ENCODE data around the gene TNFRSF8. TPM values are rescaled to one million over a fixed set of nuclear protein-coding genes. Genes with fewer than 3 reads are reported as not detected.

TNFRSF8 gene
- total RNA-seq, 1 donor from 2014 or later = 33.2 TPM

DNA sequence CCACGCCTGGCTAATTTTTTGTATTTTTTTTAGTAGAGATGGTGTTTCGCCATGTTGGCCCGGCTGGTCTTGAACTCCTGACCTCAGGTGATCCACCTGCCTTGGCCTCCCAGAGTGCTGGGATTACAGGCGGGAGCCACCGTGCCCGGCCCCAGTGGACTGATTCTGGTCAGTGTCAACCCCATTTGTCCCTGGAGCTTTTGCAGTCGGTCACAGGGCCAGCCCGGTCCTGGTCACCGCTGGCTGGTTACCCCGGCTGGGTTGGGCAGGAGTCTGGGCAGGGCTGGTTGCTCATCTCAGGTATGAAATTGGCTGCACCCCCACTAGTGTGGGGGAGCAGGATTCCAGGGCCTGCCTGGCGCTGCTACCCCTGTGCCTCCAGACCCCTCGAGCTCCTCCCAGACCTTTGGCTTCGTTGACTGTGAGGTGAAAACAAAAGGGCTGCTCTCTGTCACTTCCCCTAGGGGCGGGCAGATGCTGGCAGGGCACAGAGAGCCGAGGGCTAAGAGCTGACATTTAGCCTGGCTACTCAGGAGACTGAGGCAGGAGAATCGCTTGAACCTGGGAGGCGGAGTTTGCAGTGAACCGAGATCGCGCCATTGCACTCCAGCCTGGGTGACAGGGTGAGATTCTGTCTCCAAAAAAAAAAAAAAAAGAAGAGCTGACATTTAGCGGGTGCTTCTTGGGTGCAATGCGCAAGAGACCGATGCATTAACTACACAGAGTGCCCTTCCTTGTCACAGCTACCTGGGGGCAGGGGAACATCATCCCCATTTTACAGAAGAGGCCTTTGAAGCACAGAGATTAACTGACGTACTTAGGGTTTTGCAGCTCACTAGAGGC, 114.3 kb downstream of the TNFRSF8 start:
- peak; percentile 75 for DNase-seq
- Mint-ChIP-seq H3K9me3 (no peaks in the 10 kb centered on the region), H3K36me3 (ENCODE audit: low read depth) (peaks cover 54% of the 10 kb centered on the region), H3K27ac (peak overlapping the region; percentile 88), H3K4me3 (peak overlapping the region; percentile 80), H3K4me1 (peaks cover 80% of the 10 kb centered on the region), H3K27me3 (no peaks in the 10 kb centered on the region)
- intact Hi-C loops (cut with micrococcal nuclease) = loop anchor here (5.0 to 10.0 kb wide), 3 partner anchors 257 to 337 kb away; no protein-coding TSS in a partner anchor

DNA sequence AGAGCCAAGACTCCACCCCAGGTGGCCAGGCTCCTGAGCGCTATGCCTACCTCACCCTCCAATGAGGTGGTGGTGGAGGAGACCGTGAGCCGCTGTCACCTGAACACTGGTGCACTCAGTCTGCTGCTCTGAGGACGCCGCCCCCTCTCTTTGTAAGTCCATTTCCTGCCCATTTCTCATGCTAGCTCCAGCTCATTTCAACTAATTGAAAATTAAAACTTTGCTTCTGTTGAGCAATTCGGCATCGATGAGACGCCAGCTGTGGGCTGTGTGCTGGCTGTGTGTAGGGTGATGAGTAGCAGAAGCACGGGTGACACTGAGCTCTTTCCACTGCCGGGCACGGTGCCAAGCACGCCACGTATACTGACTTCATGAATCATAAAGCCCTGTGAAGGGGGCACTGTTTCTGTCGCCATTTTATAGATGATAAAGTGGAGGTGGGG, 114.9 kb downstream of the TNFRSF8 start:
- no peaks in the 10 kb centered on the region for H3K9me3 Mint-ChIP-seq
- peaks cover 80% of the 10 kb centered on the region for H3K4me1 Mint-ChIP-seq
- H3K27ac Mint-ChIP-seq = peak overlapping the region; percentile 88
- H3K4me3 Mint-ChIP-seq = peak overlapping the region; percentile 80
- H3K27me3 Mint-ChIP-seq = no peaks in the 10 kb centered on the region
- peak; percentile 89 for DNase-seq
- intact Hi-C loops (cut with micrococcal nuclease) = loop anchor here (1.0 to 10.0 kb wide), 6 partner anchors 11 to 337 kb away; no protein-coding TSS in a partner anchor
- peaks cover 57% of the 10 kb centered on the region for H3K36me3 Mint-ChIP-seq (ENCODE audit: low read depth)

DNA sequence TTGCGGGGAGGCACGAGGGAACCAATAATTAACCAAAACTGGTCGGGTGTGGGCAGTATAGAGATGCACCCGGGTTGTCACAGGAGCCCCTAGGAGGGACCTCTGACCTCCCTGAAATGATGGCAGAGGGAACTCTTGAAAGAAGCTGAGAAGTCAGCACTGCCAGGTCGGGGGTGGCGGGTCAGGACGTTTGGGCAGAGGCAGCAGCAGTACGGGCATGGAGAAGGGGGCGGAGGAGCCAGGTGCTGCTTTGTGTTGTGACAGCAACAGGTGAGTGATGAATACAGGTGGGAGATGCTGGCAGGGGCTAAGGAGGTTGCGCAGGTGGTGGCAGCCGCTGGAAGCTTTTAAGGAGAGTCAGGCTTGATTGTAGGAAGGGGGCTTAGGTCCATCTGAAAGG, 115.4 kb downstream of the TNFRSF8 start:
- no peak for DNase-seq
- Mint-ChIP-seq H3K9me3 (no peaks in the 10 kb centered on the region), H3K27me3 (no peaks in the 10 kb centered on the region), H3K4me3 (peak overlapping the region; percentile 80), H3K4me1 (peaks cover 75% of the 10 kb centered on the region), H3K36me3 (ENCODE audit: low read depth) (peaks cover 55% of the 10 kb centered on the region), H3K27ac (peak overlapping the region; percentile 88)
- intact Hi-C loops (cut with micrococcal nuclease) = loop anchor here (1.0 to 10.0 kb wide), 6 partner anchors 11 to 336 kb away; no protein-coding TSS in a partner anchor

DNA sequence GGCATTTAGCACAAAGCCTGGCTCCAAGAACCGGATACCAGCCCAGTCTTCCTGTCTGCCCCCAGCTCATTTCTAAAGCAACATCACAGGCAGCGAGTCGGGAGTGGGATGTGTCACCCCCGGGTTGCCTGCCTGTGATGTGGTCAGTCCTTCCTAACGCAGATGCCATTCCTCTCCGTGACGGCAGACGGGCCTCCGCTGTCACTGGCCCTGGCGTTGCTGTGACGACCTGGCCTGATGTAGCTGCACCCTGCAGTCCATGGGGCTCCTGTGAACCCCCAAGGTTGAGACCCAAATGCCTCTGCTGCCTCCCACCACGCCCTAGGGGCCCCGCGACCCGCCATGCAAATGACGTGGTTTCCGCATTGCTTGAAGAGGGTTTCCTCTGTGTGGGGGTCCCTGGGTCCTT, 116.0 kb downstream of the TNFRSF8 start:
- H3K4me3 Mint-ChIP-seq = peak overlapping the region; percentile 80
- no peaks in the 10 kb centered on the region for H3K9me3 Mint-ChIP-seq
- peak; percentile 92 for DNase-seq
- H3K36me3 Mint-ChIP-seq (ENCODE audit: low read depth) = peaks cover 55% of the 10 kb centered on the region
- peak overlapping the region; percentile 88 for H3K27ac Mint-ChIP-seq
- peaks cover 74% of the 10 kb centered on the region for H3K4me1 Mint-ChIP-seq
- intact Hi-C loops (cut with micrococcal nuclease) = loop anchor here (1.0 to 10.0 kb wide), 5 partner anchors 25 to 336 kb away; no protein-coding TSS in a partner anchor
- H3K27me3 Mint-ChIP-seq = no peaks in the 10 kb centered on the region

DNA sequence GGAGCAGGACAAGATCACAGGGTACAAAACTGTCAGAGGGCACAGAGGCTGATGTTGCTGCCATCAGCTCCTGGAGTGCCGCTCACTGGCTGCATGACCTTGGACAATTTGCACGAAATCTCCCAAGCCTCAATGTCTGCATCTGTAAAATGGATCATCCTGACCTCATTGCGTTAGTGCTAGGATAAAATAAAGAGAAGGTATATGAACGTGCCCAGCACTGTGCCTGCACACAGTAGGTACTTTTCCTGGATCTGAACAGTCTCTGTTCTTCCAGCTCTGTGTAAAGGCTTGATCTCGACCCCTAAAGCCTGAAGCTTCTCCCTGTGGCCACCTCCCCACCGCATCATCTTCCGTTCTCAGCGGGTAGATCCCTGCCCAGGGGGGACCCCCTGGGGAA, 116.6 kb downstream of the TNFRSF8 start:
- intact Hi-C loops (cut with micrococcal nuclease) = loop anchor here (1.0 to 10.0 kb wide), 5 partner anchors 25 to 335 kb away; no protein-coding TSS in a partner anchor
- Mint-ChIP-seq H3K27ac (peak overlapping the region; percentile 88), H3K36me3 (ENCODE audit: low read depth) (peaks cover 54% of the 10 kb centered on the region), H3K9me3 (no peaks in the 10 kb centered on the region), H3K4me1 (peaks cover 70% of the 10 kb centered on the region), H3K27me3 (no peaks in the 10 kb centered on the region), H3K4me3 (peak overlapping the region; percentile 80)
- no peak for DNase-seq

DNA sequence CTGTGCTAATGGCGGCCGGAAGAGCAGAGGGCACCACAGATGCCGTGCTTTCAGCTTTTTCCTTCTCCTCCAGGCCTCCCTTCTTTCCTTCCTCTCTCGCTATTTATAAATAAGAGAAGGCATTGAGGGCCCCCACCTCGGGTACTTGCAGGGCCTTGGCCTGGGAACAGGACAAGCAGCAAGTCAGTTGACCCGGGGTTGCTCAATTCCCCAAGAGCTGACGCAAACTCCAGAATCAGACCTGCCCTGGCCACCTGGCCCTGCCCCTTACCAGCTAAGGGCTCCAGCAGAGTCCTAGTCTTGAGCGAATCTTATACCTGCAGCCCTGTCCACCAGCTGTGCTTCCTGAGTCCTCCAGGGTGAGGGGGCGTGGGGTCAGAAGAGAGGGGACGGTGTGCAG, 117.2 kb downstream of the TNFRSF8 start:
- peaks cover 67% of the 10 kb centered on the region for H3K4me1 Mint-ChIP-seq
- H3K36me3 Mint-ChIP-seq (ENCODE audit: low read depth) = peaks cover 51% of the 10 kb centered on the region
- H3K27ac Mint-ChIP-seq = peak overlapping the region; percentile 69
- intact Hi-C loops (cut with micrococcal nuclease) = no loop called here
- H3K27me3 Mint-ChIP-seq = no peaks in the 10 kb centered on the region
- H3K9me3 Mint-ChIP-seq = no peaks in the 10 kb centered on the region
- no peak overlapping the region for H3K4me3 Mint-ChIP-seq
- DNase-seq = no peak

DNA sequence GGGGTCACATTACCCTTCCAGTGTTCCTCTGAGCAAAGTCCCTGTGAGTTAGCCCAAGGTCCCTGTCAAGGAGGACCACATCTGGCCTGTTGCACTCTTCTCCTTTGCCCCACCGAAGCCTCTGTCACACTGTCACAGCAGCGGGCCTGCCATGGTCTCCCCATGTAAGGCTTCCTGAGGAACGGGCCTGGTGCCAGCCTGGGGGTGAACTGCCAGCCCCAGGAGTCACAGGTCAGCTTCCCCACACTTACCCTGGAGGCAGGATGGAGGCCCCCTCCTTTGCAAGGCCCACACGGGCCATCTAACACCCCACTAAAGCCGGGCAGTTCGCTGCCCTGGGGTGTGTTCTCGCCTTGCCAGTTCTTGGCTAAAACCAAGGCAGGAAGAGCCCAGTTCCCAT, 117.8 kb downstream of the TNFRSF8 start:
- peak overlapping the region; percentile 58 for H3K27ac Mint-ChIP-seq
- H3K4me1 Mint-ChIP-seq = peaks cover 62% of the 10 kb centered on the region
- H3K4me3 Mint-ChIP-seq = no peak overlapping the region
- no peaks in the 10 kb centered on the region for H3K9me3 Mint-ChIP-seq
- intact Hi-C loops (cut with micrococcal nuclease) = no loop called here
- peaks cover 47% of the 10 kb centered on the region for H3K36me3 Mint-ChIP-seq (ENCODE audit: low read depth)
- DNase-seq = no peak
- no peaks in the 10 kb centered on the region for H3K27me3 Mint-ChIP-seq

DNA sequence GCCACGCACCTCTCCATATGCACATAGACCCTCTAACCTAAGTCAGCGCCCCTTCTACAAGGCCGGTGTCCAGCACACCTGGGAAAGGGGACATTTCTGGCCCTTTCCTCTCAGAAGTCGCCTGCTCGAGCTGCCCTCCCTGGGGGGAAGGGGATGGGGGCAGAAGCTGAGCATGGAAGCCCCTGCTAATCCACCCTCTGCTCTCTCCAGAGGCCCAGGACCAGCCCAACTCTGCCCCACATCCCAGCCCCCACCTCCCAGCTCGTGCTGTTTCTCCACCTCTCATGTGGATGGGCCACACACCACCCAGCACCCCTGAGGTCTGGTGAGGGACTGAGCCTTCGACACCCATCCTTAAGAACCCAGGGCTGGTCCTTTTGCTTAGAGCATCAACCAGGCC, 118.5 kb downstream of the TNFRSF8 start:
- H3K4me1 Mint-ChIP-seq = peaks cover 57% of the 10 kb centered on the region
- H3K4me3 Mint-ChIP-seq = no peak overlapping the region
- no peak for DNase-seq
- intact Hi-C loops (cut with micrococcal nuclease) = no loop called here
- no peaks in the 10 kb centered on the region for H3K27me3 Mint-ChIP-seq
- H3K9me3 Mint-ChIP-seq = no peaks in the 10 kb centered on the region
- peak overlapping the region; percentile 29 for H3K27ac Mint-ChIP-seq
- peaks cover 42% of the 10 kb centered on the region for H3K36me3 Mint-ChIP-seq (ENCODE audit: low read depth)

DNA sequence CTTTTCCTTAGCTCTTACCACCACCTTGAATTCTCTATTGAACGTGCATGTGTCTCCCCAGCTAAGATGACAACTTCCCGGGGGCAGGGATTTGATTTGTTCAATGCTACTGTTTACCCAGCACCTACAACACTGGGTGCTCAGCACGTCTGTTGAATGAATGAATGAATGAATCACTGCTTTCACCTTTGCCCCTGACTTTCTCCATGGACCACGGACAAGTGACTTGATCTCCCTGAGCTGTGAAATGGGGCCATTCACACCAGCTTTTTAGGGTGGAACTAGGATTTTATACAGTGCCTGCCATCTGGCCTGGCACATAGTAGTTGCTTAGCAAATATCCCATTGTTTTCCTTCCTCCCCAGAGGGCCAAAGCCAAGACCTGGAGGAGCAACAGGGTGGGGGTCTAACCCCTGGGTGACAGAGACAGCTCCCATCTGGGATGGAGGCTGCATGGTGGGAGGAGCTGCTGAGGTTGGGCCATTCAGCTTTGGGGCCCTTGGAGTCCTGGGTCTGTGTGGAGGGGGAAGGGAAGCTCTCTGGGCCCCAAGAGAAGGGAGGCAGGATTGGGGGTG, 119.4 kb downstream of the TNFRSF8 start:
- no peak overlapping the region for H3K4me3 Mint-ChIP-seq
- DNase-seq = no peak
- intact Hi-C loops (cut with micrococcal nuclease) = no loop called here
- peaks cover 54% of the 10 kb centered on the region for H3K4me1 Mint-ChIP-seq
- no peaks in the 10 kb centered on the region for H3K9me3 Mint-ChIP-seq
- no peaks in the 10 kb centered on the region for H3K27me3 Mint-ChIP-seq
- peaks cover 44% of the 10 kb centered on the region for H3K36me3 Mint-ChIP-seq (ENCODE audit: low read depth)
- peak overlapping the region; percentile 57 for H3K27ac Mint-ChIP-seq

DNA sequence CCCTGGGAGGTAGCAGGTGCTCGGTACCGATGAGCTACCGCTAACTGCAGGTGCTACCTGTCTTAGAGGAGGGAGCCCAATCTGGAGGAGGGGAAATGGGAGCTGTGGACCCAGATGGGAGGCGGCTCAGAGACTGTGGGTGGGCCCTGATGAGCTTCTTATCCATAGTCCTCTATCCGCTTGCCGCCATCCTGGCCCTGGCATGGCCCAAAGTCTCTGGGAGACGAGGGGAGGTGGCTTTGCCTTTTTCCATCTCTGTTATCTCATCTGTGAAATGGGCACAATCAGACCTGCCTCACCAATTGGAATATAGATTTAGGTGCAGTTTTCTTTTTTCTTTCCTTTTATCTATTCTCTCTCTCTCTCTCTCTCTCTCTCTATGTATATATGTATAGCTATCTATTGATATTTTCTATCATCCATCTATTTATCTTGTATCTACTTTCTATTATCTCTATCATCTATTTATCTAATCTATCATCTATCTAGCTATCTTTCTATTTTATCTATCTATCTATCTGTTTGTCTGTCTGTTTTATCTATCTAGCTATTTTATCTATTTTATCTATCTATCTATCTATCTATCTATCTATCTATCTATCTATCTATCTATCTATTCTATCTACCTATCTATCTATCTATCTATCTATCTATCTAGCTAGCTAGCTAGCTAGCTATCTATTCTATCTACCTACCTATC, 120.1 kb downstream of the TNFRSF8 start:
- Mint-ChIP-seq H3K9me3 (no peaks in the 10 kb centered on the region), H3K4me1 (peaks cover 51% of the 10 kb centered on the region), H3K36me3 (ENCODE audit: low read depth) (peaks cover 44% of the 10 kb centered on the region), H3K27me3 (no peaks in the 10 kb centered on the region), H3K27ac (peak overlapping the region; percentile 31), H3K4me3 (no peak overlapping the region)
- intact Hi-C loops (cut with micrococcal nuclease) = no loop called here
- DNase-seq = no peak

DNA sequence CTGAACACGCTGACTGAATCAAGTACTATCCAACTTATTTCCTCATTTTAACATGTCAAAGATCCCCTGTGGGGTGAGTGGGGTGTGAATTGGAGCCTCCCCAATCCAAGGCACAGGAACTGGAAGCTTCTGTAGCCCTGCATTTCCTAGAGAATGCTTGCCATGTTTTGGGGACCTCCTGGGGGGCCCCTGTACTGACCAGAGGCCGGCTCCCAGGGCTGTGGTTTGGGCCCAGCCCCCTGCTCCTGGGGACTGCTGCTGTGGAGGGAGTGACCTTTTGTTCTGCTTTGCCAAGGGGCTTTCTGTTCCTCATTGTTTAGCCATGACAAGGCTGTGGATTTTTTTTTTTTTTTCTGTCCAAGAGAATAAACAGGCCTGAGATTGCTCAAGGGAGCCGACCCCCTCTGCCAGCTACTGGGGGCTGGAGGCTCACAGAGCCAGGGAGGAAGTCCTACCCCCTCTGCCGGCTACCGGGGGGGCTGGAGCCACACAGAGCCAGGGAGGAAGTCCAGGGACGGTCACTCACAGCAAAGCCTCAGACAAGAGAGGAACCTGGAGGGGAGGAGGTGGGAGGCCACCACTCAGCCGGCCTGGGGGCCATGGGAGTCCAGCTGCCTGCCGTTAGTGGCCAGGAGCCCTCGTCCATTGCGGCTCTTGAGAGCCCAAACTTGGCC, 121.0 kb downstream of the TNFRSF8 start:
- H3K36me3 Mint-ChIP-seq (ENCODE audit: low read depth) = peaks cover 41% of the 10 kb centered on the region

DNA sequence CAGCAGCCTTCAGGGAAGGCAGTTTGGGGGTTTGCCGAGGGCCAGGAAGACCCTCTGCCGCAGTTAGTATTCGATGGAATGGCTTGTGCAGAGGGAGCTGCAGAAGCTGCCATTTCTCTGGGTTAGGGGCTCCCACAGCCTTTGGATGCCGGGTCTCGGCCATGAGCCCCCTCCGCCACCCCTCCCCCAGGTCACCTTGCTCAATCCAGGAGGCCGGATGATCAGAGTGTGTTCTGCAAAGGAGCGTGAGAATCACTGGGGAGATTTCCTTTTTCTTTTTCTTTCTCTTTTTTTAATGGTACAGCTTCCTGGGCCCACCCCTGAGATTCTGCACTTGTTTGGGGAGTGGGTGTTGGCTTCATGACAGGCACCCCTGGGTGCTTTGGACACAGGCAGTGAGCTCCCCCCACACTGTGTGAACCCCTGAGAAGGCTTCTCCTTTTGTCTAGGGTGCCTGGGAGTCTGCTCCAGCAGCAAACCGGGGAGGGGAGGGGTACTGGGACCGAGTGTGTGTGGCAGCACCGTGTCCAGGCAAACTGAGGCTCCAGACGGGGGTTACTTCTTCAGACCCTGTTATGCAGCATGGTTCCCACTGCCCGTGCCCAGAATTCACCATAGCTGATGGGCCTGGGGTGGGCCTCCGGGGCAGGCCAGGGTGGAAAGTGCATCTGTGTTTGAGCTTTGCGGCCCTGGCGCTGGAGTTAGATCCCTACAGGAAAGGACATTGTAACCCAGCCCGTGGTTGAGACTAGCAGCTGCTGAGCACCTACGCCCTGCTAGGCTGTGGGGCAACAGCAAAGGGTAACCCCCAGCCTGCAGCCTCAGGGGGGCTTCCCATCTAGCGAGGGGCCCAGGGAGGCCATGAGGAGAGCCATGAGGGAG, 122.2 kb downstream of the TNFRSF8 start:
- peak overlapping the region; percentile 41 for H3K27ac Mint-ChIP-seq
- peaks cover 44% of the 10 kb centered on the region for H3K4me1 Mint-ChIP-seq
- no peak overlapping the region for H3K4me3 Mint-ChIP-seq
- no peak for DNase-seq
- H3K36me3 Mint-ChIP-seq (ENCODE audit: low read depth) = peaks cover 43% of the 10 kb centered on the region
- intact Hi-C loops (cut with micrococcal nuclease) = no loop called here
- H3K27me3 Mint-ChIP-seq = no peaks in the 10 kb centered on the region
- no peaks in the 10 kb centered on the region for H3K9me3 Mint-ChIP-seq

More for the DNA sequence above, 121.0 kb downstream of the TNFRSF8 start:
- DNase-seq = no peak
- H3K4me1 Mint-ChIP-seq = peaks cover 46% of the 10 kb centered on the region
- intact Hi-C loops (cut with micrococcal nuclease) = no loop called here
- H3K4me3 Mint-ChIP-seq = no peak overlapping the region
- H3K9me3 Mint-ChIP-seq = no peaks in the 10 kb centered on the region
- no peaks in the 10 kb centered on the region for H3K27me3 Mint-ChIP-seq
- H3K27ac Mint-ChIP-seq = peak overlapping the region; percentile 65

Data from activated CD4-positive, alpha-beta T cell treated with anti-CD3 and anti-CD28 coated beads, Interleukin-2, amount 10 ng/mL, durations not matched to agents 24 days and 14 days (primary cell).